Gastroesophageal sphincter (tissue), 4 donors: ENCODE data around the gene IGFL2. TPM values are rescaled to one million over a fixed set of nuclear protein-coding genes. Genes with fewer than 3 reads are reported as not detected.

Source experiments
- ATAC-seq: fragments of 150-250 bp; one replicate; pipeline ENCODE4 v1.9.1; 2016; ENCODE audit warnings: mild to moderate bottlenecking, moderate library complexity
- H3K27ac ChIP-seq, 4 donors: fragments of 200-600 bp; sonication (generic) in 3 of 4; 1 replicate in 3 of 4; 2 replicates in 1 of 4; pipeline ENCODE4 v1.5.1; 2016 to 2019
- H3K27me3 ChIP-seq: fragments of 200-600 bp; sonication (generic); one replicate; pipeline ENCODE4 v1.5.1; 2019
- H3K36me3 ChIP-seq, 2 donors: fragments of 200-600 bp; sonication (generic); one replicate each; pipeline ENCODE4 v1.5.1; 2019; ENCODE audit warnings: control low read depth in 1 of 2
- H3K4me1 ChIP-seq, 3 donors: fragments of 200-600 bp; sonication (generic); 1 replicate in 2 of 3; 2 replicates in 1 of 3; pipeline ENCODE4 v1.5.1; 2016 to 2019; ENCODE audit warnings: control low read depth in 2 of 3
- H3K4me3 ChIP-seq, 2 donors: fragments of 200-600 bp; sonication (generic); one replicate each; pipeline ENCODE4 v1.5.1; 2019; ENCODE audit warnings: mild to moderate bottlenecking in 1 of 2, moderate library complexity in 1 of 2
- H3K9me3 ChIP-seq, 3 donors: fragments of 200-600 bp; sonication (generic); one replicate each; pipeline ENCODE4 v1.5.1; 2017 to 2019; ENCODE audit warnings: control low read depth in 2 of 3
- EP300 ChIP-seq: sonication (generic); formaldehyde crosslinking; IDR thresholded peaks from one replicate; pipeline ENCODE4 v1.6.1; 2017; ENCODE audit warnings: antibody characterized with exemption, mild to moderate bottlenecking
- POLR2A ChIP-seq, 2 donors: fragments of 450-650 bp; IDR thresholded peaks; one replicate each; pipeline ENCODE4 v1.6.1; 2017; ENCODE audit warnings: antibody characterized with exemption in 2 of 2, mild to moderate bottlenecking in 2 of 2, moderate library complexity in 1 of 2
- POLR2AphosphoS5 ChIP-seq: sonication (generic); formaldehyde crosslinking; IDR thresholded peaks from one replicate; pipeline ENCODE4 v1.6.1; 2017; ENCODE audit warnings: antibody characterized with exemption
- WGBS, 2 donors: methylation state at CpG; one replicate each; pipeline ENCODE4 v1.1.5; 2018; ENCODE audit warnings: low coverage in 1 of 2; 5-methylcytosine and 5-hydroxymethylcytosine counted together
- total RNA-seq, 4 donors: library from RNA; depleted of rRNA; stranded (reverse); fragments of >200 nt; gene quantifications; one replicate each; pipeline ENCODE4 v1.1.0, GENCODE V29; 2016
- TF ChIP-seq, protein P1 (sequence below), 4 experiments: fragments of 200-600 bp in 2 of 4; fragments of 450-650 bp in 2 of 4; sonication (generic) in 1 of 4; IDR thresholded peaks; one replicate each; pipeline ENCODE4 v1.5.1; 2017 to 2019; ENCODE audit warnings: antibody characterized with exemption in 4 of 4, mild to moderate bottlenecking in 2 of 4, moderate library complexity in 2 of 4

IGFL2 gene
- total RNA-seq, 4 donors from 2014 or later = not detected

DNA sequence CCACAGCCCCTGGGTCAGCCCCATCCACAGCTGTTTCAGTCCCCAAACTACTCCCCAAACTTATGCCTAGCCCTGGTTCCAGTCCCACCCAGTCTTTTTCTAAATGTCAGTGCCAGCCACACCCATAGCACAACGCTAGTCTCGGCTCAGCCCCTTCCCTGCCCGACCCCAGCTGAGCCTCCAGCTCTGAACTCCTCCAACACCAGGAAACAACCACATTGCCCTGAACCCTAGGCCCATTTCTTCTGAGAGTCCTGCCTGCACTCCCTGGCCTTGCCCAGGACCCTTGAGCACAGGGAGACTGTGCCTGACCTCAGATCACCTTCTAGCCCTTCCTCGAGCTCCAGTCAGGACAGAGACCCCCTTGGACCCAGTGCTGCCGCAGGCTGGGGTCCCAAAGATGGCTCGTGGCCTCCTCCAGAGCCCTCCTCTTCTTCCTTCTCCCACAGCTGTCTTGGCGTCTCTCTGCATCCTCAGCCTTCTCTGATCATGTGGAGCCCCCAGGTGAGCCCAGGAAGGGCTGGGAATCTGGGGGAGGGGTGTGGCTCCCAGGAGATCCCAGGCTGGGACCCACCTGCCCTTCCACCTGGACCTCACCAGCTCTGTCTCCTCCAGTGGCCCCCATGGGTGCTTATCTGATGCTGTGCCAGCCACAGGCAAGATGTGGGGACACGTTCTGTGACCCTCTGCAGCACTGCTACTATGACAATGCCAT is 48.5 kb downstream of the IGFL2 start:
- no peak for ATAC-seq
- Histone ChIP-seq H3K27ac (no peak overlapping the region), H3K4me3 (no peak overlapping the region), H3K9me3 (no peaks in the 10 kb centered on the region), H3K27me3 (peaks cover 63% of the 10 kb centered on the region), H3K4me1 (no peaks in the 10 kb centered on the region), H3K36me3 (no peaks in the 10 kb centered on the region)
- TF ChIP-seq POLR2AphosphoS5 (no peak), EP300 (no peak), POLR2A (IDR thresholded peaks at IDR 0.05) (no peak)
- TF ChIP-seq, protein P1, sequence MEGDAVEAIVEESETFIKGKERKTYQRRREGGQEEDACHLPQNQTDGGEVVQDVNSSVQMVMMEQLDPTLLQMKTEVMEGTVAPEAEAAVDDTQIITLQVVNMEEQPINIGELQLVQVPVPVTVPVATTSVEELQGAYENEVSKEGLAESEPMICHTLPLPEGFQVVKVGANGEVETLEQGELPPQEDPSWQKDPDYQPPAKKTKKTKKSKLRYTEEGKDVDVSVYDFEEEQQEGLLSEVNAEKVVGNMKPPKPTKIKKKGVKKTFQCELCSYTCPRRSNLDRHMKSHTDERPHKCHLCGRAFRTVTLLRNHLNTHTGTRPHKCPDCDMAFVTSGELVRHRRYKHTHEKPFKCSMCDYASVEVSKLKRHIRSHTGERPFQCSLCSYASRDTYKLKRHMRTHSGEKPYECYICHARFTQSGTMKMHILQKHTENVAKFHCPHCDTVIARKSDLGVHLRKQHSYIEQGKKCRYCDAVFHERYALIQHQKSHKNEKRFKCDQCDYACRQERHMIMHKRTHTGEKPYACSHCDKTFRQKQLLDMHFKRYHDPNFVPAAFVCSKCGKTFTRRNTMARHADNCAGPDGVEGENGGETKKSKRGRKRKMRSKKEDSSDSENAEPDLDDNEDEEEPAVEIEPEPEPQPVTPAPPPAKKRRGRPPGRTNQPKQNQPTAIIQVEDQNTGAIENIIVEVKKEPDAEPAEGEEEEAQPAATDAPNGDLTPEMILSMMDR (IDR thresholded peaks at IDR 0.05) = no peak
- WGBS, 2 donors = 39 to 67% methylated on average over 4 to 5 of the region's 8 CpGs

- no peak for ATAC-seq
Measured at GRCh38 chr19:46197314-46198070, 49.5 kb downstream of the IGFL2 start.

GRCh38 chr19:46198756-46199155 is 50.7 kb downstream of the IGFL2 start:
- no peak for ATAC-seq
- no peak overlapping the region for H3K27ac ChIP-seq
- no CpG with 5 or more reads among the region's 3 CpGs for WGBS, 2 donors
- H3K9me3 ChIP-seq = no peaks in the 10 kb centered on the region
- H3K4me1 ChIP-seq = no peaks in the 10 kb centered on the region
- TF ChIP-seq POLR2AphosphoS5 (no peak), POLR2A (IDR thresholded peaks at IDR 0.05) (no peak), EP300 (no peak)
- TF ChIP-seq, protein P1 (IDR thresholded peaks at IDR 0.05) = no peak
- no peak overlapping the region for H3K4me3 ChIP-seq
- peaks cover 51% of the 10 kb centered on the region for H3K27me3 ChIP-seq
- no peaks in the 10 kb centered on the region for H3K36me3 ChIP-seq

More at GRCh38 chr19:46197314-46198070, 49.5 kb downstream of the IGFL2 start:
- Histone ChIP-seq H3K27ac (no peak overlapping the region), H3K4me3 (no peak overlapping the region), H3K4me1 (no peaks in the 10 kb centered on the region), H3K36me3 (no peaks in the 10 kb centered on the region), H3K27me3 (peaks cover 61% of the 10 kb centered on the region), H3K9me3 (no peaks in the 10 kb centered on the region)
- WGBS, 2 donors = 45 to 79% methylated on average over 1 to 3 of the region's 4 CpGs
- TF ChIP-seq POLR2A (IDR thresholded peaks at IDR 0.05) = no peak
- no peak for TF ChIP-seq POLR2AphosphoS5
- TF ChIP-seq EP300 = no peak
- TF ChIP-seq, protein P1 (IDR thresholded peaks at IDR 0.05) = no peak

GRCh38 chr19:46201454-46202310 is 53.6 kb downstream of the IGFL2 start:
- no peaks in the 10 kb centered on the region for H3K9me3 ChIP-seq
- TF ChIP-seq POLR2AphosphoS5 = no peak
- no peak for TF ChIP-seq EP300
- TF ChIP-seq, protein P1 (IDR thresholded peaks at IDR 0.05) = no peak
- TF ChIP-seq POLR2A (IDR thresholded peaks at IDR 0.05) = no peak
- H3K27me3 ChIP-seq = peaks cover 36% of the 10 kb centered on the region
- ATAC-seq = no peak
- WGBS, 2 donors = 64 to 67% methylated on average over 10 to 11 of the region's 16 CpGs
- no peak overlapping the region for H3K4me3 ChIP-seq
- no peaks in the 10 kb centered on the region for H3K4me1 ChIP-seq
- H3K36me3 ChIP-seq = no peaks in the 10 kb centered on the region
- H3K27ac ChIP-seq = no peak overlapping the region
